ENCODE results near the gene CSRP1. TPM values are rescaled to one million over a fixed set of nuclear protein-coding genes. Genes with fewer than 3 reads are reported as not detected.
"Not testable (repeated sequence)": the region's sequence is repeated elsewhere in the genome, so short reads cannot be mapped to it uniquely, and the experiment has no call there.

Gene CSRP1
- total RNA-seq, 1 donor, result 480 TPM

DNA sequence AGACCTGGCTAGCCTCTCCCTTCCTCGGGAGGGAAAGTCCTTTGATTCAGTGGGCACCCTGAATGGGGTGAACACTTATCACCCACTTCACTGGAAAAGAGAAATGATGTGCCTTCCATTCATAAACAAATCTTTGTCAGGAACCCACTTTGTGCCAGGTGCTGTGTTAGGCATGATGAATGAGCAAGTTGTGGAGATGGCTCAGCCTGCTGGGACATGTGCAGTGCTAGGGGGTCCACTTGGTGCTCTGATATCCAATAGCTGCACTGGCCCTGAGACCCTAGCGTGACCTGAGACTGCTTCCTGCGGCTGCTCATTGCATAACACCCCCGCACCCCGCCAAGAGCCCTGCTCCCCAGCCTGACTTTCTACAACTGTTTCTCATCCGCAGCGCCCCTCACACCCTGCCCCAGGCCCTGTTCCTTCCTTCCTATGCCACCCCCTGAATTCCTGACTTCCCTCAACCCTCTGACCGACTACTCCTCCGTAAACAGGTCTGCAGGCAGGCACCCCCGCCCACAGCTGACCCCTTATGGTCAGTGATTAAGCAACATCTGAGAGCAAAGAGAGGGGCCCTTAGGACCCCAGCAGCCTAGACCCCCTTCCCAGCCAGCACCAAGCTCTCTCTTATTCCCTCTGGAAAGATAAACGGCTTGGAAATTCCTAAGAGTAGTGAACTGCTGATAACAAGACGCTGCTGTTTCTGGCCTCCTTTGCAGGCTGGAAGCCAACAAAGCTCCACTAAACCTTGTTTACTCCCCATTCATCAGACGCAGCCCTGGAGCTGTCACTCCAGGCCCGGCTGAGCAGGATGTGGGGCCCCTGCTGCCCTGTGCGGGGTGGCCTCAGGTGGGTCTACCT is 12.9 kb downstream of the CSRP1 start:
- peaks cover 87% of the 10 kb centered on the region for H3K79me2 ChIP-seq (ENCODE audit: insufficient read depth, low read length)
- peaks cover 82% of the 10 kb centered on the region for H3K4me1 ChIP-seq (ENCODE audit: insufficient read depth, low read length)
- peaks cover 86% of the 10 kb centered on the region for H3K36me3 ChIP-seq (ENCODE audit: insufficient read depth, low read length)
- no peak for DNase-seq (ENCODE audit: insufficient read length, low spot score, missing footprints)
- H3K9me3 ChIP-seq (ENCODE audit: low read depth, low read length), result no peaks in the 10 kb centered on the region
- H3K27ac ChIP-seq (ENCODE audit: low read depth, low read length), result peak overlapping the region; percentile 61
- no peak for TF ChIP-seq CTCF (IDR thresholded peaks at IDR 0.05; ENCODE audit: extremely low read depth, low read depth, low read length)
- no peaks in the 10 kb centered on the region for H3K27me3 ChIP-seq (ENCODE audit: insufficient read depth, low read length)
- H4K20me1 ChIP-seq (ENCODE audit: insufficient read depth, low read length), result peaks cover 43% of the 10 kb centered on the region
- H3K4me3 ChIP-seq (ENCODE audit: insufficient read depth, low read length), result no peak overlapping the region
- no peak overlapping the region for H2AFZ ChIP-seq (ENCODE audit: low read length)
- peak overlapping the region; percentile 27 for H3K4me2 ChIP-seq (ENCODE audit: insufficient read depth, low read length)

GRCh38 chr1:201493026-201493656 is 13.8 kb downstream of the CSRP1 start:
- Histone ChIP-seq H3K79me2 (ENCODE audit: insufficient read depth, low read length) (peaks cover 85% of the 10 kb centered on the region), H3K36me3 (ENCODE audit: insufficient read depth, low read length) (peaks cover 86% of the 10 kb centered on the region), H3K4me1 (ENCODE audit: insufficient read depth, low read length) (peaks cover 85% of the 10 kb centered on the region), H3K27ac (ENCODE audit: low read depth, low read length) (peak overlapping the region; percentile 61), H4K20me1 (ENCODE audit: insufficient read depth, low read length) (peaks cover 43% of the 10 kb centered on the region)
- not testable (repeated sequence) for DNase-seq (ENCODE audit: insufficient read length, low spot score, missing footprints); H3K9me3 ChIP-seq (ENCODE audit: low read depth, low read length); H3K4me3 ChIP-seq (ENCODE audit: insufficient read depth, low read length); H2AFZ ChIP-seq (ENCODE audit: low read length); H3K4me2 ChIP-seq (ENCODE audit: insufficient read depth, low read length); H3K27me3 ChIP-seq (ENCODE audit: insufficient read depth, low read length)

DNA sequence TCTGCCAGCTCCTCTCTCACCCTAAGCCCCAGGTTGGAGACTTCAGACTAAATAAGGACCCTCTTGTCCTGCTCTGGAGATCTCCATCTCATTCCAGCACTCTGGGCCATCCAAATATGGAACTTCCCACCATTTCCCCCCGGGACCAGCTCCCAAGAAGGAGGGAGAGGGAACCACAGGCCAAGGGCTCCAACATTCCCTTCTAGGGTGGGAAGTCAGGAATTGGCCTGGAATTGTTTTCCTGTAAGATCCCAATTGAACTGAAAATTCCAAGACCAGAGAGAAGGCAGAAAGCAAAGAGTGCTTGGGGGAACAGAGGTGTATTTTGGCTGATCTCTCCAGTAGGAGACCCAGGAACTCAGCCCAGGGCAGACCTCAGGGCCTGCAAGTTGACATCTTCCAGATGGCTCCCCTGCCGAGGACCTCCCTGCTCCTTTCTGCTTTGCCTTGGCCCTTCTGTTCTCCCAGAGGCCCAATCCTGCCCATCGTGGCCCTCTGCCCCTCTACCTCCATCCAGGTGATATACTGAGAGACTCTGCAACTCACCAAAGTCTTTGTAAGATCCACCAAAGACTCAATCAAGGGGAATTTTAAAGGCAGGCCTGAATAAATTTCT is 14.9 kb downstream of the CSRP1 start:
- no peak for DNase-seq (ENCODE audit: insufficient read length, low spot score, missing footprints)
- H4K20me1 ChIP-seq (ENCODE audit: insufficient read depth, low read length), result peaks cover 43% of the 10 kb centered on the region

DNA sequence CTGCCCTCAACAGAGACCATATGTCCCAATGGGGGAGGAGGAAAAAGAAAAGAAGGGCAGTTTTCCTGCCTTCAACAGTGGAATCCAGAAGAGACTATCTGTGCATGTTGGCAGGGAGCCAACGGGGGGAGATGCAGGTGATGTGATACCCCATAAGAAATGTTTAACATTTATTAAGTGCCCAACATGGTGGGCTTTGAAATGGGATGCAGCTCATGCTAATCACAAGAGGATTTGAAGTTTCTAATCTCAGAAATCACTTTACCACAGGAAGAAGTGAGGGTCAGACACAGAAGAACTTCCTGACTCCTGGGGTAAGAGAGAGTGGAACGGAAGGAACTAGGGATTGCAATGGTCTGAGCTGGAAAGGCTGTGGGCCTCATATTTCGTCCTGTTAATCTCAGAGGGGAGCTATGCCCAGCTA is 16.2 kb downstream of the CSRP1 start:
- H2AFZ ChIP-seq (ENCODE audit: low read length), result no peak overlapping the region
- no peaks in the 10 kb centered on the region for H3K27me3 ChIP-seq (ENCODE audit: insufficient read depth, low read length)
- no peaks in the 10 kb centered on the region for H3K9me3 ChIP-seq (ENCODE audit: low read depth, low read length)
- peaks cover 35% of the 10 kb centered on the region for H4K20me1 ChIP-seq (ENCODE audit: insufficient read depth, low read length)
- H3K4me2 ChIP-seq (ENCODE audit: insufficient read depth, low read length), result no peak overlapping the region
- TF ChIP-seq CTCF (IDR thresholded peaks at IDR 0.05; ENCODE audit: extremely low read depth, low read depth, low read length), result no peak
- no peak for DNase-seq (ENCODE audit: insufficient read length, low spot score, missing footprints)
- peaks cover 90% of the 10 kb centered on the region for H3K36me3 ChIP-seq (ENCODE audit: insufficient read depth, low read length)
- H3K4me3 ChIP-seq (ENCODE audit: insufficient read depth, low read length), result no peak overlapping the region
- H3K79me2 ChIP-seq (ENCODE audit: insufficient read depth, low read length), result peaks cover 66% of the 10 kb centered on the region
- H3K4me1 ChIP-seq (ENCODE audit: insufficient read depth, low read length), result peaks cover 78% of the 10 kb centered on the region
- H3K27ac ChIP-seq (ENCODE audit: low read depth, low read length), result peak overlapping the region; percentile 55

More for the DNA sequence above, 14.9 kb downstream of the CSRP1 start:
- Histone ChIP-seq H3K4me2 (ENCODE audit: insufficient read depth, low read length) (no peak overlapping the region), H2AFZ (ENCODE audit: low read length) (no peak overlapping the region), H3K27me3 (ENCODE audit: insufficient read depth, low read length) (no peaks in the 10 kb centered on the region), H3K4me1 (ENCODE audit: insufficient read depth, low read length) (peaks cover 89% of the 10 kb centered on the region), H3K27ac (ENCODE audit: low read depth, low read length) (peak overlapping the region; percentile 57), H3K79me2 (ENCODE audit: insufficient read depth, low read length) (peaks cover 77% of the 10 kb centered on the region), H3K4me3 (ENCODE audit: insufficient read depth, low read length) (no peak overlapping the region), H3K36me3 (ENCODE audit: insufficient read depth, low read length) (peaks cover 89% of the 10 kb centered on the region), H3K9me3 (ENCODE audit: low read depth, low read length) (no peaks in the 10 kb centered on the region)
- no peak for TF ChIP-seq CTCF (IDR thresholded peaks at IDR 0.05; ENCODE audit: extremely low read depth, low read depth, low read length)
